Fibroblast of lung (primary cell): ENCODE data around the gene STRA8. TPM values are rescaled to one million over a fixed set of nuclear protein-coding genes. Genes with fewer than 3 reads are reported as not detected.

ENCODE experiments used
- DNase-seq, 2 donors: peaks; one replicate each; pipeline versions ENCODE4 v3.0.0 to v3.0.0-alpha.2; 2010; ENCODE audit warnings: low read depth in 2 of 2
- H2AFZ ChIP-seq: 2 replicates; pipeline ENCODE4 v1.5.1; 2012; ENCODE audit warnings: low read length, control low read depth, inconsistent platforms
- H3K27ac ChIP-seq: 2 replicates; pipeline ENCODE4 v1.5.1; 2011; ENCODE audit warnings: low read length, control low read depth; ENCODE audit not compliant: insufficient read depth
- H3K27me3 ChIP-seq: 2 replicates; pipeline ENCODE4 v1.5.1; 2011; ENCODE audit warnings: mild to moderate bottlenecking, low read length; ENCODE audit not compliant: control insufficient read depth, insufficient read depth
- H3K36me3 ChIP-seq: 2 replicates; pipeline ENCODE4 v1.5.1; 2011; ENCODE audit warnings: low read length; ENCODE audit not compliant: control insufficient read depth, insufficient read depth
- H3K4me1 ChIP-seq: 2 replicates; pipeline ENCODE4 v1.5.1; 2011; ENCODE audit warnings: low read length; ENCODE audit not compliant: control insufficient read depth, insufficient read depth; ENCODE audit errors: extremely low read depth
- H3K4me2 ChIP-seq: 2 replicates; pipeline ENCODE4 v1.5.1; 2011; ENCODE audit warnings: low read length, control low read depth; ENCODE audit not compliant: insufficient read depth; ENCODE audit errors: extremely low read depth
- H3K4me3 ChIP-seq, 4 experiments: fragments of 200-600 bp in 1 of 4; sonication (generic) in 1 of 4; replicated peaks in 1 of 4; 2 replicates each; pipeline ENCODE4 v1.5.1; 2011 to 2016; ENCODE audit warnings: low read length in 4 of 4, low read depth in 3 of 4, mild to moderate bottlenecking in 3 of 4, control low read depth in 2 of 4, inconsistent platforms in 1 of 4, mixed read lengths in 1 of 4; ENCODE audit not compliant: insufficient read depth in 1 of 4; ENCODE audit errors: control extremely low read depth in 1 of 4
- H3K79me2 ChIP-seq: 2 replicates; pipeline ENCODE4 v1.5.1; 2012; ENCODE audit warnings: mild to moderate bottlenecking, low read length, inconsistent platforms; ENCODE audit not compliant: control insufficient read depth, insufficient read depth
- H3K9ac ChIP-seq: 2 replicates; pipeline ENCODE4 v1.5.1; 2011; ENCODE audit warnings: mild to moderate bottlenecking, low read length, control low read depth; ENCODE audit not compliant: insufficient read depth
- H3K9me3 ChIP-seq: 2 replicates; pipeline ENCODE4 v1.5.1; 2012; ENCODE audit warnings: low read depth, low read length; ENCODE audit not compliant: control insufficient read depth, insufficient read depth
- H4K20me1 ChIP-seq: 2 replicates; pipeline ENCODE4 v1.5.1; 2011; ENCODE audit warnings: low read length; ENCODE audit not compliant: control insufficient read depth, insufficient read depth; ENCODE audit errors: extremely low read depth
- CTCF ChIP-seq, 2 donors: IDR thresholded peaks in 1 of 2; conservative IDR thresholded peaks in 1 of 2; 1 replicate in 1 of 2; 2 replicates in 1 of 2; pipeline ENCODE4 v1.5.1; 2011 to 2012; ENCODE audit warnings: low read length in 2 of 2, control low read depth in 1 of 2, inconsistent platforms in 1 of 2, low read depth in 1 of 2, mild to moderate bottlenecking in 1 of 2
- EZH2 ChIP-seq: IDR thresholded peaks from 2 replicates; pipeline ENCODE4 v1.5.1; 2012; ENCODE audit warnings: low read length, control low read depth, mild to moderate bottlenecking; ENCODE audit errors: missing control alignments
- polyA plus RNA-seq, 2 donors: library from polyadenylated mRNA; depleted of rRNA in 1 of 2; stranded (reverse) in 1 of 2; unstranded in 1 of 2; fragments of >200 nt; gene quantifications; 2 replicates each; pipeline ENCODE4 v1.2.1, GENCODE V29; 2011 to 2012; ENCODE audit warnings: missing spikeins in 1 of 2
- total RNA-seq: library from RNA; depleted of rRNA; stranded (reverse); fragments of >200 nt; gene quantifications from 2 replicates; pipeline ENCODE4 v1.2.1, GENCODE V29; 2014

Gene STRA8
- total and polyA plus RNA-seq, 2 donors (not counting 1 experiment from before 2014, with no cell fraction given) = not detected

- no peaks in the 10 kb centered on the region for H3K9me3 ChIP-seq
- no peak overlapping the region for H3K4me3 ChIP-seq
- no peaks in the 10 kb centered on the region for H3K36me3 ChIP-seq
- H3K27ac ChIP-seq = no peak overlapping the region
- H2AFZ ChIP-seq = no peak overlapping the region
- no peak for DNase-seq
- TF ChIP-seq EZH2 (no peak), CTCF (conservative IDR thresholded peaks at IDR 0.05 in 1 of 2, IDR thresholded peaks at IDR 0.05 in 1 of 2; ENCODE audit: low read depth in 1 of 2, low read length in 2 of 2) (no peak)
- H3K9ac ChIP-seq = no peak overlapping the region
- no peaks in the 10 kb centered on the region for H3K79me2 ChIP-seq
- no peaks in the 10 kb centered on the region for H3K4me1 ChIP-seq
- H3K27me3 ChIP-seq = no peaks in the 10 kb centered on the region
- no peaks in the 10 kb centered on the region for H4K20me1 ChIP-seq
- H3K4me2 ChIP-seq = no peak overlapping the region
These were observed 26.8 kb downstream of the STRA8 start for GRCh38 chr7:135260470-135260869.

- peak in 1 of 2 donors; percentile 9 for DNase-seq
- Histone ChIP-seq H3K9ac (no peak overlapping the region), H3K4me1 (no peaks in the 10 kb centered on the region), H3K27ac (no peak overlapping the region), H3K36me3 (no peaks in the 10 kb centered on the region), H3K79me2 (no peaks in the 10 kb centered on the region), H3K9me3 (no peaks in the 10 kb centered on the region), H3K4me3 (no peak overlapping the region), H4K20me1 (no peaks in the 10 kb centered on the region), H3K27me3 (no peaks in the 10 kb centered on the region), H3K4me2 (no peak overlapping the region), H2AFZ (no peak overlapping the region)
- no peak for TF ChIP-seq CTCF (conservative IDR thresholded peaks at IDR 0.05 in 1 of 2, IDR thresholded peaks at IDR 0.05 in 1 of 2; ENCODE audit: low read depth in 1 of 2, low read length in 2 of 2)
- no peak for TF ChIP-seq EZH2
These were observed 27.5 kb downstream of the STRA8 start for GRCh38 chr7:135260930-135261721.

DNA sequence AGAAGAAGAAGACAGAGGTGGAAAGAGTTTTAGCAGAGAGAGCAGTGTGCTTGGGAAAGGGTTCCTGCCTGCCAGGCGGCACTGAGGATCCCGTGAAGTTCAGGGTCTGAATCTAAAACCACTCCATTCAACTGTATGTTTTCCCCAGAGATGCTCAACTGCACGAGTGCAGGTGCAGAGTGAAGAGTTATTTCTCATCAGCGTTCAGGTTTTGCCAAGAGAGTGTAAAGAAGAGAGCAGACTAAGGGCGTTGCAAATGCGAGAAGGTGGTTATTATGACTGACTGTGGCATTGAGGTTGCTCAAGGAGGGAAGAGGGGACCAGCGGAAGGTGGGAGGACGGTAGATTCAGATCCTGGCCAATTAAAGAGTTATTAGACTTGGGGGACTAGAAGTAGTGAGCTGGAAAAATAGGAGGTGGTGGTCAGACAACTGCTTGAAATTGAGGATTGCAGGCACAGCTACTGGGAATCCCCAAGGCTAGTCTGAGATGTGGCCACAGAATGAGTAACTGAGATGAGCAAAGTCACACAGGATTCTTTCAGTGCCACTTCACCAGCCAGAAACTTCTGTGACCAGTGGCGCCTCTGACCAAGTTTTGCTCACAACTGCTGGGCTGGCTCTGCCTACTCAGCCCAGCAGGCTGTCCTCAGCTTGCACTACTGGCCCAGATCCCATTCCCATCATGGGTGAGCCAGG is 29.1 kb downstream of the STRA8 start:
- no peak overlapping the region for H3K4me2 ChIP-seq
- no peaks in the 10 kb centered on the region for H3K79me2 ChIP-seq
- no peak for DNase-seq
- TF ChIP-seq CTCF (conservative IDR thresholded peaks at IDR 0.05 in 1 of 2, IDR thresholded peaks at IDR 0.05 in 1 of 2; ENCODE audit: low read depth in 1 of 2, low read length in 2 of 2) (no peak), EZH2 (no peak)
- no peaks in the 10 kb centered on the region for H3K36me3 ChIP-seq
- no peak overlapping the region for H3K4me3 ChIP-seq
- H3K9me3 ChIP-seq = no peaks in the 10 kb centered on the region
- no peak overlapping the region for H3K27ac ChIP-seq
- no peak overlapping the region for H2AFZ ChIP-seq
- H3K27me3 ChIP-seq = no peaks in the 10 kb centered on the region
- no peaks in the 10 kb centered on the region for H4K20me1 ChIP-seq
- no peaks in the 10 kb centered on the region for H3K4me1 ChIP-seq
- no peak overlapping the region for H3K9ac ChIP-seq
